ENCODE measurements around the gene PER1. TPM values are rescaled to one million over a fixed set of nuclear protein-coding genes. Genes with fewer than 3 reads are reported as not detected.

Gene PER1
- total RNA-seq, 1 experiment from 2014 or later: 87.6 TPM

DNA sequence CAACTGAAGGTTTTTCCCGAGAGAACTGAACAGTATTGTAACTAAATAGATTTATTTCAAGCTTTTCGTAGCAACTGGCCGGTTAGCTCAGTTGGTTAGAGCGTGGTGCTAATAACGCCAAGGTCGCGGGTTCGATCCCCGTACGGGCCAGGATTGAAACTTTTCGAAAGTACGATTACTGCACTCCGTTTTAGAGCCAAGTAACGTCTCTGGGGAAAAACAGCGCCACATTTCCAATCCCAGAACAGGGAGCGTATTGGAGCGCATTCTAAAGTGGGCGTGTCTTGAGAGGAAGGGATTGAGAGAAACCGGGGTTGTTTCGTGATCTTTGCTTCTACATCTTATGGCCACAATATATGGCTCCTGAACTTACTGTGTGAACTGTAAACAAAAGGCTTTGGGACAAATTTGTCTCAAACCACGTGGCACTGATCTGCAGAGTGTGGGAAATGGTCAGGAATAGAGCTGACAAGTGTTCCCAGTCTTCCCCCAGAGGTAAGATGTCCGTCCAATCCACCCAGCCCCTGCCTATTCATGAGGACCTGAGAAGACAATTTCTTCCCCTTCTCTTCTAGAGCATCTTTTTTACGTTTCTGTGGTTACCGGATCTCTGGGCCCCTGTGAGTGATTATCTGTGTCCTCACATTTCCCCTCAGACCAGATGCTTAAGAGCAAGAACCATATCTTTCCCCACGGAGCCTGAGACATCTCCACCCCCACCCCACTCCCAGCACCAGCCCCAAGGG, 35.5 kb upstream of the PER1 start (continued):
- TF ChIP-seq, protein P1, sequence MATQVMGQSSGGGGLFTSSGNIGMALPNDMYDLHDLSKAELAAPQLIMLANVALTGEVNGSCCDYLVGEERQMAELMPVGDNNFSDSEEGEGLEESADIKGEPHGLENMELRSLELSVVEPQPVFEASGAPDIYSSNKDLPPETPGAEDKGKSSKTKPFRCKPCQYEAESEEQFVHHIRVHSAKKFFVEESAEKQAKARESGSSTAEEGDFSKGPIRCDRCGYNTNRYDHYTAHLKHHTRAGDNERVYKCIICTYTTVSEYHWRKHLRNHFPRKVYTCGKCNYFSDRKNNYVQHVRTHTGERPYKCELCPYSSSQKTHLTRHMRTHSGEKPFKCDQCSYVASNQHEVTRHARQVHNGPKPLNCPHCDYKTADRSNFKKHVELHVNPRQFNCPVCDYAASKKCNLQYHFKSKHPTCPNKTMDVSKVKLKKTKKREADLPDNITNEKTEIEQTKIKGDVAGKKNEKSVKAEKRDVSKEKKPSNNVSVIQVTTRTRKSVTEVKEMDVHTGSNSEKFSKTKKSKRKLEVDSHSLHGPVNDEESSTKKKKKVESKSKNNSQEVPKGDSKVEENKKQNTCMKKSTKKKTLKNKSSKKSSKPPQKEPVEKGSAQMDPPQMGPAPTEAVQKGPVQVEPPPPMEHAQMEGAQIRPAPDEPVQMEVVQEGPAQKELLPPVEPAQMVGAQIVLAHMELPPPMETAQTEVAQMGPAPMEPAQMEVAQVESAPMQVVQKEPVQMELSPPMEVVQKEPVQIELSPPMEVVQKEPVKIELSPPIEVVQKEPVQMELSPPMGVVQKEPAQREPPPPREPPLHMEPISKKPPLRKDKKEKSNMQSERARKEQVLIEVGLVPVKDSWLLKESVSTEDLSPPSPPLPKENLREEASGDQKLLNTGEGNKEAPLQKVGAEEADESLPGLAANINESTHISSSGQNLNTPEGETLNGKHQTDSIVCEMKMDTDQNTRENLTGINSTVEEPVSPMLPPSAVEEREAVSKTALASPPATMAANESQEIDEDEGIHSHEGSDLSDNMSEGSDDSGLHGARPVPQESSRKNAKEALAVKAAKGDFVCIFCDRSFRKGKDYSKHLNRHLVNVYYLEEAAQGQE (IDR thresholded peaks at IDR 0.05; ENCODE audit: low read depth): no peak

DNA sequence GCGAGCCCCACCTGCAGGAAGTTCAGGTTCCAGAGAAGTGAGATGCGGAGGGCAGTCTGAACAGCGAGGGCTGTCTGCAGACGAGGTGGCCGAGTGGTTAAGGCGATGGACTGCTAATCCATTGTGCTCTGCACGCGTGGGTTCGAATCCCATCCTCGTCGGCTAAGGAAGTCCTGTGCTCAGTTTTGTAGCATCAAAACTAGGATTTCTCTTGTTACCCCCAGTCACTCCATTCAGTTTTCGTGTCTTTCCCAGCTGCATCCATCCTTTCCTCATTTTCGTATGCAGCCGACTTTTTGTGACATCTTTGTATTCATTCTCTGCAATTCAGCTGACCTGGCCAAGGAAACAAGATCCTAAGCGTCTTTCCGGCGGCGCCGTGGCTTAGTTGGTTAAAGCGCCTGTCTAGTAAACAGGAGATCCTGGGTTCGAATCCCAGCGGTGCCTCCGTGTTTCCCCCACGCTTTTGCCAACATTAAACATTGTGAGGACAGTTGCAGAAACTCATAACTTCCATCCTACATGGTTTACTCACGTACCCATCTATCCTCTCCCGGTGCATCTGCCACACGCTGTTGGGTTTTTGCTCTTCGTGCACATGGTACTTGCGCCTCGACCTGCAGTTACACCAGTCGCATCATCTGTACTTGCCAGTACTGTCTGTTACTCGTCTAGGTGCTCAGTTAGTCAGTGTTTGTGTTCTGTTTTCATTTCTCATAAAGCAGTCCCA, 34.7 kb upstream of the PER1 start:
- DNase-seq (ENCODE audit: low read depth, low spot score) (peak; percentile 94), ATAC-seq (peak; percentile 52)
- ChIA-PET CTCF (interaction anchor here (1.1 to 1.2 kb wide), 2 partner anchors 53 to 68 kb away, joined by 3 to 4 read pairs; partner anchors contain the start of gene ALOXE3), RAD21 (ENCODE audit: low non-redundant PET in 1 of 2, low total read pairs in 2 of 2, uncharacterized antibody in 2 of 2, unreplicated experiment in 2 of 2) (interaction anchor here in 1 of 2 experiments (1.0 to 1.1 kb wide), 2 partner anchors 35 to 109 kb away, joined by 3 to 4 read pairs; no protein-coding TSS in a partner anchor), POLR2A (interaction anchor here (0.6 to 6.9 kb wide), 7 partner anchors 12 to 65 kb away, joined by 3 to 63 read pairs (median 5); partner anchors contain the start of gene AURKB)
- Histone ChIP-seq H3K9me3 (ENCODE audit: control insufficient read depth in 1 of 2, insufficient read depth in 1 of 2, low read depth in 1 of 2, low read length in 2 of 2) (no peaks in the 10 kb centered on the region), H3K79me2 (ENCODE audit: insufficient read depth, low read length) (peaks cover 14% of the 10 kb centered on the region; the same call in 1 of the 2 replicates), H3K27me3 (ENCODE audit: insufficient read depth, low read length) (no peaks in the 10 kb centered on the region), H3K9ac (ENCODE audit: low read length) (peak overlapping the region; percentile 70), H2AFZ (ENCODE audit: low read depth, low read length, poor library complexity, severe bottlenecking) (peak overlapping the region; percentile 56), H3K27ac (ENCODE audit: low read depth, low read length) (peak overlapping the region; percentile 70), H3K36me3 (ENCODE audit: control insufficient read depth in 1 of 2, insufficient read depth in 2 of 2, low read length in 2 of 2) (no peaks in the 10 kb centered on the region), H4K20me1 (ENCODE audit: insufficient read depth) (no peaks in the 10 kb centered on the region), H3K4me1 (ENCODE audit: control insufficient read depth in 1 of 2, insufficient read depth in 2 of 2, low read length in 2 of 2) (peaks cover 25 to 52% of the 10 kb centered on the region in 2 experiments), H3K9me2 (ENCODE audit: insufficient read depth) (no peaks in the 10 kb centered on the region), H3K4me2 (ENCODE audit: low read length) (peak overlapping the region; percentile 95), H3K4me3 (replicated peaks in 1 of 2; ENCODE audit: low read depth in 1 of 2, low read length in 2 of 2) (peak overlapping the region; percentile 41 to 62)
- intact Hi-C loops (cut with micrococcal nuclease): loop anchor here (1.0 to 5.0 kb wide), 4 partner anchors 35 to 68 kb away; partner anchors contain the start of genes CTC1 and PFAS
- no TSS peak for BruUV-seq (replicated peaks)
- TF ChIP-seq EZH2phosphoT487 (IDR thresholded peaks at IDR 0.05; ENCODE audit: borderline replicate concordance) (no peak), EGR1 (IDR thresholded peaks at IDR 0.05; ENCODE audit: low read depth) (peak; percentile 0; the same call in 1 of the 2 replicates), ELF1 (IDR thresholded peaks at IDR 0.05; ENCODE audit: borderline replicate concordance, low read depth) (no peak), TCF7L2 (IDR thresholded peaks at IDR 0.05; ENCODE audit: borderline replicate concordance, extremely low read depth, insufficient read depth, insufficient read length) (peak; percentile 10), CTCF (IDR thresholded peaks at IDR 0.05 in 2 of 3, conservative IDR thresholded peaks at IDR 0.05 in 1 of 3; ENCODE audit: borderline replicate concordance in 1 of 3, insufficient read depth in 1 of 3, low read depth in 2 of 3, low read length in 2 of 3) (peak in 1 of 3 experiments; percentile 42; a peak in 3 of 6 replicates), CEBPB (IDR thresholded peaks at IDR 0.05; ENCODE audit: low read depth) (no peak), CBX3 (IDR thresholded peaks at IDR 0.05; ENCODE audit: low read depth) (peak; percentile 47; the same call in 1 of the 2 replicates), POLR2A (IDR thresholded peaks at IDR 0.05; ENCODE audit: borderline replicate concordance, extremely low read depth, insufficient read depth, insufficient read length) (no peak), ZFX (IDR thresholded peaks at IDR 0.05) (no peak), JUND (IDR thresholded peaks at IDR 0.05) (no peak), EZH2 (IDR thresholded peaks at IDR 0.05) (no peak), ATF3 (IDR thresholded peaks at IDR 0.05) (peak; percentile 96), RAD21 (IDR thresholded peaks at IDR 0.05; ENCODE audit: low read depth) (no peak), YY1 (IDR thresholded peaks at IDR 0.05; ENCODE audit: extremely low read depth, insufficient replicate concordance, low read depth, low read length) (peak; percentile 58), SIN3A (IDR thresholded peaks at IDR 0.05; ENCODE audit: low read depth) (0 out of 2 replicates have a peak, but pooled peaks have one; percentile 71)
- TF ChIP-seq, protein P2, sequence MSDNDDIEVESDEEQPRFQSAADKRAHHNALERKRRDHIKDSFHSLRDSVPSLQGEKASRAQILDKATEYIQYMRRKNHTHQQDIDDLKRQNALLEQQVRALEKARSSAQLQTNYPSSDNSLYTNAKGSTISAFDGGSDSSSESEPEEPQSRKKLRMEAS (IDR thresholded peaks at IDR 0.05): peak; percentile 48
